Measurements from ENCODE around the gene UCN.

Gene UCN

GRCh38 chr2:27262379-27263286 lies 45.6 kb downstream of the UCN start, which contains the start of gene SLC30A3:
Gene SLC30A3, minus strand, starts transcription at chr2:27263047. Its CDS starts 141 bp downstream, at chr2:27262906.
- FAIRE-seq: no peak
- DNase-seq (ENCODE audit: low spot score): no peak

- FAIRE-seq (no peak), DNase-seq (ENCODE audit: low spot score) (no peak)
Measured at GRCh38 chr2:27261926-27262298, 46.3 kb downstream of the UCN start.

GRCh38 chr2:27261241-27261925 lies 46.9 kb downstream of the UCN start:
- FAIRE-seq: no peak
- DNase-seq (ENCODE audit: low spot score): no peak

GRCh38 chr2:27258051-27258450 lies 50.2 kb downstream of the UCN start:
- no peak for DNase-seq (ENCODE audit: low spot score)
- FAIRE-seq: no peak
